ENCODE results near the gene PDE2A.

The PDE2A gene

GRCh38 chr11:72576661-72577060 lies 97.6 kb downstream of the PDE2A start:
- no peaks in the 10 kb centered on the region for H3K27me3 ChIP-seq (replicated peaks)
- in situ Hi-C loops (cut with HindIII; ENCODE audit: low pct_ligation_motif_present, low sequenced_read_pairs): no loop called here
- no peaks in the 10 kb centered on the region for H3K36me3 ChIP-seq (replicated peaks)
- DNase-seq: no peak
- no peak overlapping the region for H3K27ac ChIP-seq
- no peak for TF ChIP-seq CTCF (IDR thresholded peaks at IDR 0.05; ENCODE audit: low read depth, low read length, missing control alignments)
- no peak overlapping the region for H3K4me3 ChIP-seq (ENCODE audit: low read depth, low read length)

- Histone ChIP-seq H3K4me3 (ENCODE audit: low read depth, low read length) (no peak overlapping the region), H3K36me3 (replicated peaks) (no peaks in the 10 kb centered on the region), H3K27ac (no peak overlapping the region), H3K27me3 (replicated peaks) (no peaks in the 10 kb centered on the region)
- DNase-seq: no peak
- in situ Hi-C loops (cut with HindIII; ENCODE audit: low pct_ligation_motif_present, low sequenced_read_pairs): no loop called here
- no peak for TF ChIP-seq CTCF (IDR thresholded peaks at IDR 0.05; ENCODE audit: low read depth, low read length, missing control alignments)
Observed at GRCh38 chr11:72576243-72576595, 98.0 kb downstream of the PDE2A start.

- no peak for TF ChIP-seq CTCF (IDR thresholded peaks at IDR 0.05; ENCODE audit: low read depth, low read length, missing control alignments)
- in situ Hi-C loops (cut with HindIII; ENCODE audit: low pct_ligation_motif_present, low sequenced_read_pairs): no loop called here
Observed at GRCh38 chr11:72575533-72576242, 98.5 kb downstream of the PDE2A start.

GRCh38 chr11:72574548-72575460 lies 99.4 kb downstream of the PDE2A start:
- no peak overlapping the region for H3K4me3 ChIP-seq (ENCODE audit: low read depth, low read length)
- no peaks in the 10 kb centered on the region for H3K36me3 ChIP-seq (replicated peaks)
- H3K27ac ChIP-seq: no peak overlapping the region
- no peaks in the 10 kb centered on the region for H3K27me3 ChIP-seq (replicated peaks)
- no peak for TF ChIP-seq CTCF (IDR thresholded peaks at IDR 0.05; ENCODE audit: low read depth, low read length, missing control alignments)
- DNase-seq: no peak
- in situ Hi-C loops (cut with HindIII; ENCODE audit: low pct_ligation_motif_present, low sequenced_read_pairs): no loop called here

More at GRCh38 chr11:72575533-72576242, 98.5 kb downstream of the PDE2A start:
- no peak for DNase-seq
- Histone ChIP-seq H3K27me3 (replicated peaks) (no peaks in the 10 kb centered on the region), H3K36me3 (replicated peaks) (no peaks in the 10 kb centered on the region), H3K27ac (no peak overlapping the region), H3K4me3 (ENCODE audit: low read depth, low read length) (no peak overlapping the region)

- no peaks in the 10 kb centered on the region for H3K27me3 ChIP-seq (replicated peaks)
- in situ Hi-C loops (cut with HindIII; ENCODE audit: low pct_ligation_motif_present, low sequenced_read_pairs): no loop called here
- no peak for TF ChIP-seq CTCF (IDR thresholded peaks at IDR 0.05; ENCODE audit: low read depth, low read length, missing control alignments)
- H3K27ac ChIP-seq: no peak overlapping the region
- no peaks in the 10 kb centered on the region for H3K36me3 ChIP-seq (replicated peaks)
- no peak for DNase-seq
- no peak overlapping the region for H3K4me3 ChIP-seq (ENCODE audit: low read depth, low read length)
Observed at GRCh38 chr11:72573855-72574445, 100.3 kb downstream of the PDE2A start.

Measured in brain microvascular endothelial cell (primary cell).